Measurements from ENCODE around the gene KIF13A.

Gene KIF13A

DNA sequence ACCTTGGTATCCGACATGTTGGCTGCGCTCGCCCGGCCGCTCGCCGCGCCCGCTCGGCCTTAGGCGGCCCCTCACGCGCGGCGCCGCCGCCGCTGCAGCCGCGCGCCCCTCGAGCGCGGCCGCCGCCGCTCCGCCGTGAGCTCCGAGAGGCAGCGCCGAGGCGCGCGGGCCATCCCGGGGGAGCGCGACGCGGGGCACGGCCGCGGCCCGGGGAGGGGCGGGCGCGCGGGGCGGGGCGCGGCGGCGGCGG, at the start of gene KIF13A:
KIF13A (minus strand) TSS at position 189 of the 250 bp plus-strand sequence; CDS start at position 17, 172 bp downstream.
- TF ChIP-seq, protein P1, sequence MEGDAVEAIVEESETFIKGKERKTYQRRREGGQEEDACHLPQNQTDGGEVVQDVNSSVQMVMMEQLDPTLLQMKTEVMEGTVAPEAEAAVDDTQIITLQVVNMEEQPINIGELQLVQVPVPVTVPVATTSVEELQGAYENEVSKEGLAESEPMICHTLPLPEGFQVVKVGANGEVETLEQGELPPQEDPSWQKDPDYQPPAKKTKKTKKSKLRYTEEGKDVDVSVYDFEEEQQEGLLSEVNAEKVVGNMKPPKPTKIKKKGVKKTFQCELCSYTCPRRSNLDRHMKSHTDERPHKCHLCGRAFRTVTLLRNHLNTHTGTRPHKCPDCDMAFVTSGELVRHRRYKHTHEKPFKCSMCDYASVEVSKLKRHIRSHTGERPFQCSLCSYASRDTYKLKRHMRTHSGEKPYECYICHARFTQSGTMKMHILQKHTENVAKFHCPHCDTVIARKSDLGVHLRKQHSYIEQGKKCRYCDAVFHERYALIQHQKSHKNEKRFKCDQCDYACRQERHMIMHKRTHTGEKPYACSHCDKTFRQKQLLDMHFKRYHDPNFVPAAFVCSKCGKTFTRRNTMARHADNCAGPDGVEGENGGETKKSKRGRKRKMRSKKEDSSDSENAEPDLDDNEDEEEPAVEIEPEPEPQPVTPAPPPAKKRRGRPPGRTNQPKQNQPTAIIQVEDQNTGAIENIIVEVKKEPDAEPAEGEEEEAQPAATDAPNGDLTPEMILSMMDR (conservative IDR thresholded peaks at IDR 0.05; ENCODE audit: low read length) = no peak
- peak within 1 kb of the TSS; percentile 85 for H3K4me3 ChIP-seq (ENCODE audit: low read length)
- DNase-seq (ENCODE audit: low read depth) = peak; percentile 25

GRCh38 chr6:18036781-18037180, 49.3 kb upstream of the KIF13A start:
- DNase-seq (ENCODE audit: low read depth) = no peak
- H3K4me3 ChIP-seq (ENCODE audit: low read length) = no peak overlapping the region
- TF ChIP-seq, protein P1 (conservative IDR thresholded peaks at IDR 0.05; ENCODE audit: low read length) = no peak

GRCh38 chr6:18035330-18035854, 48.0 kb upstream of the KIF13A start:
- DNase-seq (ENCODE audit: low read depth) = no peak
- H3K4me3 ChIP-seq (ENCODE audit: low read length) = no peak overlapping the region
- TF ChIP-seq, protein P1 (conservative IDR thresholded peaks at IDR 0.05; ENCODE audit: low read length) = no peak

DNA sequence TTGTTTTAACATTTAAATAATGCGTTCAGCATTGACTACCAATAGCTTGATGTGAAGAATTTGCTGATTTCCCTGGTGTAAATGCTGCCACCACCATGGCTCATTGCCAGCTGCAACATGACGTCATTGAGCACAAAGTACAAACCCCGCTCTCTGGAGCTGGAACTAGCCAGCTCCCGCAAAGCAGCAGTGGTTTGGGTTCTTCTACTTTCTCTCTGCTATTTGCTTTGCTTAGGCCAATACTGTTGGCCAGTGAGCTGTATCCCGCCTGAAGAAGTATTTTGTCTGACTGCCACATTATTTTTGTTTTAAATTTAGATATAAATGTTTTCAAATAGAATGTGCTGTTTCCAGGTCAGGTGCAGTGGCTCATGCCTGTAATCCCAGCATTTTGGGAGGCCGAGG, 47.4 kb upstream of the KIF13A start:
- DNase-seq (ENCODE audit: low read depth) = no peak
- no peak overlapping the region for H3K4me3 ChIP-seq (ENCODE audit: low read length)
- TF ChIP-seq, protein P1 (conservative IDR thresholded peaks at IDR 0.05; ENCODE audit: low read length) = no peak

DNA sequence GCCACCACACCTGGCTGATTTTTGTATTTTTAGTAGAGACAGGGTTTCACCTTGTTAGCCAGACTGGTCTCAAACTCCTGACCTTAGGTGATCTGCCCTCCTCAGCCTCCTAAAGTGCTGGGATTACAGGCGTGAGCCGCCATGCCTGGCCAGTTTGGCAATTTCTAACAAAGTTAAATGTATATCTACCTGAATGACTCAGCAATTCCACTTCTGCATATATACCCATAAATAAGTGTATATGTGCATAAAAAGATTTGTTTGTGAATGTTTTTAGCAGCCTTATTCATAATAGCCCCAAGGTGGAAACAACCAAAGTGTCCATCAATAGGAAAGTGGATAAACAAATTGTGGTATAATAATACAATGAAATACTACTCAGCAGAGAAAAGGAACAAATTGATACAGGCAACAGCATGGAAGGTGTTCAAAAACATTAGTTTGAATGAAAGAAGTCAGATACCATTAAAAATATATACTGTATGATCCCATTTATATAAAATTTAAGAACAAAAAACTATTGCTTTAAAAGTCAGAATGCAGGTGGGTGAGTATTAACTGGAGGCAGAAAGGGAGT, 44.3 kb upstream of the KIF13A start:
- H3K4me3 ChIP-seq (ENCODE audit: low read length) = no peak overlapping the region
- TF ChIP-seq, protein P1 (conservative IDR thresholded peaks at IDR 0.05; ENCODE audit: low read length) = no peak
- no peak for DNase-seq (ENCODE audit: low read depth)

- TF ChIP-seq, protein P1 (conservative IDR thresholded peaks at IDR 0.05; ENCODE audit: low read length) = no peak
- no peak for DNase-seq (ENCODE audit: low read depth)
Measured at GRCh38 chr6:18031189-18031588, 43.8 kb upstream of the KIF13A start.

GRCh38 chr6:18028332-18028731, 40.9 kb upstream of the KIF13A start:
- H3K4me3 ChIP-seq (ENCODE audit: low read length) = no peak overlapping the region
- DNase-seq (ENCODE audit: low read depth) = no peak
- TF ChIP-seq, protein P1 (conservative IDR thresholded peaks at IDR 0.05; ENCODE audit: low read length) = no peak

More at GRCh38 chr6:18031189-18031588, 43.8 kb upstream of the KIF13A start:
- H3K4me3 ChIP-seq (ENCODE audit: low read length) = no peak overlapping the region
